HG03108 (cell line): ENCODE measurements around the gene UROC1.

ENCODE experiments used
- ATAC-seq: cut with Tn5 transposase; IDR thresholded peaks from one replicate; pipeline ENCODE4 v1.9.1; 2021; ENCODE audit warnings: moderate library complexity; ENCODE audit not compliant: unreplicated experiment

Gene UROC1

DNA sequence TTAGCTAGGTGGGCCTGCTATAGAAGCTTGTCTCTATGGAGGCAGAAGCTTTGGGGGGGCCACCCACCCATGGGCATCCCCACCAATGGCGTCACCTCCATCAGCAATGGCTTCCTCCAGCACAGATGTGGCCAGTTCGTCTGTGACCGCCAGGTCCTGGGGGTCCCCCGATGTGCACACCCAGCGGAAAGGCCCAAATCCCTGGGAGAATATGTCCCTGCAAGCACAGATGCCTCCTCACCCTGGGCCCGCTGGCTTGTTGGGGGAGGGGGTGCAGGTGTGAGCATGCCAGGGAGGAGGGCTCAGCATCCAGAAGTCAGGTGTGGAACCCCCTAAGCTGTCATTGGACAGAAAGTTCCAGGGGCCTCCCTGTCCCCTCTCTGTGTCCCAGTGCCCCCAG is 19.6 kb downstream of the UROC1 start:
- ATAC-seq, result no peak

DNA sequence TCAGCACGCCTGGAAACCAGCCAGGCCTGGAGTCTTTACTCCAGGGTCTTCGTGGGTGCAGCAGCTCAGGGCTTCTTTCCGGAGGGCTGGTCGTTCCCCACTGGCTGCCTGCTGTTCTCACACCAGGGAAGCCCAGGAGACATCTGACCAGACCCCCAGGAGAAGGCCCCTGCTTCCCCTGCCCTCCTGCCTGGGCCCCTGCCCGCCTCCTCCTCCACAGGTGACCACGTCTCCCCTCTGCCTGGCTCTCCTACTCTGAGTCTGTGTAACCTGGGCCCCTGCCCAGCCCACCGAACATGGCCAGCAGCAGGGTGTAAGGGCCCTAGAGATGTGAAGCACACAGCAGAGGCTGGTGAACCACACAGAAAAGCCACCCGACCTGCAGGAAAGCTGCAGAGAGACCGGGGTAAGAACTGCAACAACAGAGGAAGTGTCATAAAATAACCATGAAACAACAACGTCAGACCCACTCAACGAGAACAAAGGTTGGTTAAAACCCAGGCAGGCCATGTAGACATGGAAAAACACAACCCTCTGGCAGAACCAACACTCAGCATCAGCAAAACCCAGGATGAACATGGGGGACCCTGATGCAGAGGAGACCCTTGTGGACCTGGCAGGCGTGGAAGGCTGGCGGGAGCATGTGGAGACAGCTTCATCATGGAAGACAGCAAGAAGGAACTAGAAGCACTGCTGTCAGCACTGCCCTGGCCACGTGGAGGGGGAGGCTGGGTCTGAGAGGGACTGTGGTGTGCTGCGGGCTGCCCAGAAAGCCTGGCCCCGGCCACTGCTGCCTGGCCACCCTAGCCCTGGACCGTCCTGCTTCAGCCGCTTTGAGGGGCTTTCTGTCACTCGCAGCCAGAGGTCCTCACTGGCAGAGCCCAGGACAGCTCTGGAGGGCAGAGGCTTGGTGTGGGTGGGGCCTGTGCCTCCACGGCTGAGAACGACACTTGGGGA is 20.4 kb downstream of the UROC1 start:
- ATAC-seq, result no peak

DNA sequence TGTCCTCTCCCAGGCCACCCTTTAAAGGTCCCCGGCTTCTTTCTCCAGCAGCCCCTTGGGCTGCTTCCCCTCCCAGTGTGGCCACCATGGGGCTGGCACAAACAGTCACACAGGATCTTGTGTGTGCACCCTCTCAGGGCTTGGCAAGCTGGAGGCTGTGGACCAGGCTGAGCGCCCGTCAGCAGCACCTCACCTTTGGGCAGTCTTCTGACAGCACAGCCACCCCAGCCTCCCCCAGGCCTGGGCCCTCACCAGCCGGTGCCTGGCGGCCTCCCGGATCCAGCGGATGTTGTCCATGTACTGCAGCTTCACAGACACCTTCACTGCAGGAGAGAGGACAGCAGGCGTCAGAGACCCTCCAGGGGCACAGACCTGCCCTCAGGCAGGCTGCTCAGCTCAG is 21.8 kb downstream of the UROC1 start:
- ATAC-seq, result no peak

DNA sequence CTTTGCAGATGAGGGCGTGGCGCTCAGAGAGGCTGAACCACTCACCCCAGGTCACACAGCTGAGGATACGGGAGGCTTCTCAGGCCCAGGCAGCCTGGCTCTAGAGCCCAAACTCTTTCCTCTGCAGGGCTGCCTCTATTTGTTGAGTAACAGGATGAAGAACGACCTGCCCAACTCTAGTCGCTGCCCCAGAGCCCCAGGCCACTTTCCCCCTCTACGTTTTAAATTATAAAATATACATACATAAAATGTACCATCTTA is 22.7 kb downstream of the UROC1 start:
- ATAC-seq, result no peak

- ATAC-seq, result no peak
Measured at GRCh38 chr3:126494204-126494969, 23.2 kb downstream of the UROC1 start.

DNA sequence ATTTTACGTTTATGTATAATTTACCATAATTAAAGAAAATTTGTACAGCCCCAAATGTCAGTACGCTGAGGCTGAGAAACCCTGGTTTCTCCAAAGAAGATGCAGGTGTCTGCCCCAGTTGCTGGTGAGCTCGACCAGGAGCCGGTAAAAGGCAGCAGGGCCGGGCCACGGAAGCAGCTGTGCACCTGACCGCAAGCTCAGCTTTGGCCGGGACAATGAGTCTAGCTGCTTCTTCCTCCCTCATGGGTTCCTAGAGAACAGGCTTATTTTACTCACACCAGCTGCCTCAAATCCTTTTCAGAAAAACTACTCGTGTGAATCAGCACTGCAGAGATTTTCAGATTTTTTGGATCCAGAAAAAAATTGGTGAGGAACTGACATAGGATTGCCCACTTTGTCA is 23.8 kb downstream of the UROC1 start:
- ATAC-seq, result no peak

DNA sequence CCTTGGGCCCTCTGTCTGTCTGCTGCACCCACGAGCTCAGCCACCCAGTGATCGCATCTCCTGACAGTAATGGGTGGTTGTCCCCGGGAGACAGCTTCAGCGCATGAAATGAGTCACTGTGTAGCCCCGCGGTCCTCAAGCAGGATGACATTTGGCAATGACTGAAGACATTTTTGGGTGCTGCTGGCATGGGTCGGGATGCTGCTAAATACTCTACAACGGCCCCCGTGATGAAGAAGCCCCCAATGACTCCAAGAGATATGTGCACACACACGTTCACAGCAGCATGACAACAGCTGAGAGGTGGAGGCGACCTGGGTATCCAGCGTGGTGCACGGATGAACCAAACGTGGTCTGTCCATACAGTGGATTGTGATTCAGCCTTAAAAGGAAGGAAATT is 24.5 kb downstream of the UROC1 start:
- no peak for ATAC-seq

DNA sequence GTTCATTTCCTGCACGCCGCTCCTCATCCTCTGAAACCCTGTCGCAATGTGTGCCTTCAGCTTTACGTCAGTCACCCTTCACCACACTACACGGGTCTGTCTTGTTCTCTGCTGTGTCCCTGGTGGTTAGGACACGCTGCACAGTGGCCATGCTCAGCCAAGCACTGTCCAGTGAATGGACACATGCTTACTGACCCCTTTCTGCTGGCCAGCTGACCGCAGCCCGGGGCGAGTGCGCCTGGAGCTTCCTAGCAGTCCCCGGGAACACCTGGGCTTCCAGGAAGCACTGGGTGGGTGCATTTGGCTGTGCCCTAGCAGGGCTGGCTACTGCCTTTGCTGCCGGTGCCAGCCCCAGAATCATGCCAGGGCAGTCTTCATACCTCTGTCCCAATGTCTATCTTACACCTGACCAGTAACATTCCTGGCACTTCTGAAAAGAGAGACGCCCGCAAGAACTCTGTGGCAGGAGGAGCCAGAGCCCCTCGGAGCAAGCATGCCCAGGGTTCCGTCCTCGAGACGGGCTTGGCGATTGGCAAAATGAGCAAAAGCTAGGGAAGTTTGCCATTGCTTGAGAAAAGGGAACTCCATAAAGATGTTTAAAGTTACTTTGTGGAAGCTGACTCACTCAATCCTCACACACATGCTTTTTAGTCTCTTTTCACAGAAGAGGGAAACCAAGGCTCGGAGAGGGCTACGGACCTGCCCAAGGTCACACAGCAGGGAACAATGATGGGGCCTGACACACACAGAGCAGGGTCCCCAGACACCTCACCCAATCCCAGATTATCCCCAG is 26.2 kb downstream of the UROC1 start:
- ATAC-seq, result no peak

GRCh38 chr3:126490619-126491018 is 27.0 kb downstream of the UROC1 start:
- ATAC-seq, result no peak

GRCh38 chr3:126488886-126489569 is 28.5 kb downstream of the UROC1 start:
- no peak for ATAC-seq

- no peak for ATAC-seq
Measured at GRCh38 chr3:126488185-126488584, 29.4 kb downstream of the UROC1 start.

DNA sequence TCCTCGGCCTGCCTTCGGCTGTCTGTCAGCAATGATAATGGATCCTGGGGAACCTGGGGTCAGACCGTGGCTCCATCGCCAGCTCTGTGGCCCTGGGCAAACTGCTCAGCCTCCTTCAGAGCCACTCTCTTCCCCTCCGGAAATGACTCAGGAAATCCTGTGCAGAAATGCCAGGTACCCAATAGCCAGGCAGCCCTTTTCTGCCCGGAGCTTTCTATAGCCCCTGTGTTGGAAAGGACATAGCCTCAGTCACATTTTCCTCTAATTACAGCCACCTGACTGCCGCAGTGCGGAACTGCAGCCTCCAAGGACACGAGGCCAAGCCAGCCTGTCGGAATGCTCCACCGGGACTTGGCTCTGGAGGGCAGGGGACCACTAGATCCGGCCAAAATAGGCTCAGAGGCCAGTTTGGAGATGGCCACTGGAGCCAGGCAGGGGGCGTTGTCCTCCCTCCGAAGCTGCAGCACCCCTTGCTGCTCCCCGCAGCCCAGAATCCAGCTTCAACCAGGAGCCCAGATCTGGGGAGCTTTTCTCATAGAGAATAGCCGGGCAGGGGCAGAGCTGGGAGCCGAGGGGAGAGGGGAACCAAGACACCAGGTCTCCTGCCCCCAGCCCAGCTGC is 30.3 kb downstream of the UROC1 start:
- no peak for ATAC-seq

DNA sequence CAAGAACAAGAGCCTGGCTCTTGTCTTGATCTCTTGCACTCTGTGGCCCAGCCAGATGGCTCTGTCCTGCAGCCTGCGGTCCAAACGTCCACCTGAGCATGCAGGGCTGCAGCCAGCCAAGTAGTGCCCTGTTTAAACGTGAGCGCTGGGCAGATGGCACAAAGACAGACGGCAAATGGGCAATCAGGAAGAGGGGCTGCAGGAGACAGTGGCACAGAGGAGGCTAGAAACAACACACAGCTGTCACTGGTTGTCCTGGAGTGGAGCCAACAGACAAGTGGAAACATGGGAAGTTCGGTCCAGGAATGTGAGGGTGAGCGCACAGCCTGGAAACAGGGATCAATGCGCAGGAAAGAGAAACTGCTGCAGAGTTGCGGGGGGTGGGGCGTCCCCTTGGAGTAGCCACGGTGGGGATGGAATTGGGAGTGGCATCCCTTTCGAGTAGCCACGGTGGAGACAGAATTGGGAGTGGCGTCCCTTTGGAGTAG is 31.2 kb downstream of the UROC1 start:
- no peak for ATAC-seq

GRCh38 chr3:126485956-126486355 is 31.6 kb downstream of the UROC1 start:
- ATAC-seq, result no peak

GRCh38 chr3:126485176-126485897 is 32.2 kb downstream of the UROC1 start:
- no peak for ATAC-seq

- ATAC-seq, result no peak
Measured at GRCh38 chr3:126484662-126485061, 32.9 kb downstream of the UROC1 start.

GRCh38 chr3:126484148-126484547 is 33.4 kb downstream of the UROC1 start:
- ATAC-seq, result no peak

DNA sequence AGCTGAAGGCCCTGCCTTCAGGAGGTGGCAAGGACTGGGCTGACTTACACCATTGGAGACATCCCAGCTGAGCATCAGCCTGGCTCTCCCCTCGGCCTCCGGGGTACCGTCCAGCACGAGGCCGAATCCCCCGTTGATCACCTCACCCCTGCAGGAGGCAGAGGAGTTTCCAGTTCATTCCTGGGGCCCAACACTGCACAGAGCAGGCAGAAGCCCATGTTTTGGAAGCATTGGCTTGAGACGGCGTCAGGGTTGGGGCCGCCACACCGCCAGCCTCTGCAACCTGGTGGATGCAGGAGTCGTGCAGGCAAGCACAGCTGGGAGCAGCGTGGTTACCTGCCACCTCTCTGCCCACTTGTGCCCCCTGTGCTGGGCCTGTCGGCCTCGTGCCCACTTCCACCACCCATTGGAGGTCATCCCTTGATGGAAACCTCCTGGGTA is 34.2 kb downstream of the UROC1 start:
- no peak for ATAC-seq

GRCh38 chr3:126482503-126483255 is 34.9 kb downstream of the UROC1 start:
- no peak for ATAC-seq
